Activated CD8-positive, alpha-beta memory T cell treated with anti-CD3 and anti-CD28 coated beads for 4 hours (primary cell): ENCODE results near the gene PROSER2.

Experiments
- DNase-seq, 2 donors: peaks; one replicate each; pipeline ENCODE4 v3.0.0-alpha.2; 2020; ENCODE audit warnings: low read depth in 2 of 2

Gene PROSER2

GRCh38 chr10:11869219-11869618 is 46.1 kb downstream of the PROSER2 start:
- DNase-seq = no peak

GRCh38 chr10:11869743-11870460 is 46.7 kb downstream of the PROSER2 start:
- no peak for DNase-seq

GRCh38 chr10:11870461-11870780 is 47.3 kb downstream of the PROSER2 start:
- no peak for DNase-seq

GRCh38 chr10:11870900-11871400 is 47.8 kb downstream of the PROSER2 start:
- DNase-seq = no peak

- DNase-seq = no peak
These were observed 48.3 kb downstream of the PROSER2 start for GRCh38 chr10:11871466-11871865.

- peak; percentile 25 to 45 for DNase-seq
These were observed 51.7 kb downstream of the PROSER2 start for GRCh38 chr10:11874568-11875493.

- DNase-seq = no peak
These were observed 52.5 kb downstream of the PROSER2 start for GRCh38 chr10:11875494-11876281.

- DNase-seq = no peak
These were observed 53.2 kb downstream of the PROSER2 start for GRCh38 chr10:11876324-11876723.

- no peak for DNase-seq
These were observed 53.8 kb downstream of the PROSER2 start for GRCh38 chr10:11876805-11877590.

GRCh38 chr10:11877591-11877905 is 54.4 kb downstream of the PROSER2 start:
- no peak for DNase-seq

GRCh38 chr10:11878776-11879175 is 55.6 kb downstream of the PROSER2 start:
- DNase-seq = no peak

- no peak for DNase-seq
These were observed 56.4 kb downstream of the PROSER2 start for GRCh38 chr10:11879387-11880094.

- no peak for DNase-seq
These were observed 57.2 kb downstream of the PROSER2 start for GRCh38 chr10:11880151-11881029.

- DNase-seq = no peak
These were observed 57.9 kb downstream of the PROSER2 start for GRCh38 chr10:11881030-11881476.

GRCh38 chr10:11881477-11882417 is 58.6 kb downstream of the PROSER2 start:
- DNase-seq = no peak

GRCh38 chr10:11882646-11883375 is 59.7 kb downstream of the PROSER2 start:
- DNase-seq = no peak

- no peak for DNase-seq
These were observed 61.7 kb downstream of the PROSER2 start for GRCh38 chr10:11884706-11885423.
